GM12864 (cell line): Measurements from ENCODE around the gene MYO1G.

Experiments
- DNase-seq: peaks from one replicate; pipeline ENCODE4 v3.0.0-alpha.2; 2011; ENCODE audit warnings: low read depth
- H3K4me3 ChIP-seq: 2 replicates; pipeline ENCODE4 v1.5.1; 2011; ENCODE audit warnings: mild to moderate bottlenecking, low read depth, low read length, control low read depth
- TF ChIP-seq, protein P1 (sequence below): IDR thresholded peaks from 2 replicates; pipeline ENCODE4 v1.5.1; 2011; ENCODE audit warnings: low read depth, mild to moderate bottlenecking, moderate library complexity, low read length, control low read depth, inconsistent platforms; ENCODE audit errors: missing control alignments

MYO1G gene

DNA sequence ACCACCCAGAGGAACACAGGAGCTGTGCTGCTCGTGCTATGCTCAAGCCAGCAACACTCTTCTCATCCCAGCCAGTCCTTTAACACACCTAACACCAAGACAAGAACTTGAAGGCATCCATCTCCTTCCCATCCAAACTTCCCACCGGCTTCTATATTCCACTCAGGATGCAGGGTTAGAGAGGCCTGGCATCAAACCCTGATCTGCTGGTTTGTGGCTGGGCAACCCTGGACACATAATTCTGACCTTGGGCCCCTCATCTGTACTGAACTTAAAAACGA, 5.6 kb upstream of the MYO1G start:
- no peak for DNase-seq
- TF ChIP-seq, protein P1, sequence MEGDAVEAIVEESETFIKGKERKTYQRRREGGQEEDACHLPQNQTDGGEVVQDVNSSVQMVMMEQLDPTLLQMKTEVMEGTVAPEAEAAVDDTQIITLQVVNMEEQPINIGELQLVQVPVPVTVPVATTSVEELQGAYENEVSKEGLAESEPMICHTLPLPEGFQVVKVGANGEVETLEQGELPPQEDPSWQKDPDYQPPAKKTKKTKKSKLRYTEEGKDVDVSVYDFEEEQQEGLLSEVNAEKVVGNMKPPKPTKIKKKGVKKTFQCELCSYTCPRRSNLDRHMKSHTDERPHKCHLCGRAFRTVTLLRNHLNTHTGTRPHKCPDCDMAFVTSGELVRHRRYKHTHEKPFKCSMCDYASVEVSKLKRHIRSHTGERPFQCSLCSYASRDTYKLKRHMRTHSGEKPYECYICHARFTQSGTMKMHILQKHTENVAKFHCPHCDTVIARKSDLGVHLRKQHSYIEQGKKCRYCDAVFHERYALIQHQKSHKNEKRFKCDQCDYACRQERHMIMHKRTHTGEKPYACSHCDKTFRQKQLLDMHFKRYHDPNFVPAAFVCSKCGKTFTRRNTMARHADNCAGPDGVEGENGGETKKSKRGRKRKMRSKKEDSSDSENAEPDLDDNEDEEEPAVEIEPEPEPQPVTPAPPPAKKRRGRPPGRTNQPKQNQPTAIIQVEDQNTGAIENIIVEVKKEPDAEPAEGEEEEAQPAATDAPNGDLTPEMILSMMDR = no peak
- H3K4me3 ChIP-seq = peak overlapping the region; percentile 99

DNA sequence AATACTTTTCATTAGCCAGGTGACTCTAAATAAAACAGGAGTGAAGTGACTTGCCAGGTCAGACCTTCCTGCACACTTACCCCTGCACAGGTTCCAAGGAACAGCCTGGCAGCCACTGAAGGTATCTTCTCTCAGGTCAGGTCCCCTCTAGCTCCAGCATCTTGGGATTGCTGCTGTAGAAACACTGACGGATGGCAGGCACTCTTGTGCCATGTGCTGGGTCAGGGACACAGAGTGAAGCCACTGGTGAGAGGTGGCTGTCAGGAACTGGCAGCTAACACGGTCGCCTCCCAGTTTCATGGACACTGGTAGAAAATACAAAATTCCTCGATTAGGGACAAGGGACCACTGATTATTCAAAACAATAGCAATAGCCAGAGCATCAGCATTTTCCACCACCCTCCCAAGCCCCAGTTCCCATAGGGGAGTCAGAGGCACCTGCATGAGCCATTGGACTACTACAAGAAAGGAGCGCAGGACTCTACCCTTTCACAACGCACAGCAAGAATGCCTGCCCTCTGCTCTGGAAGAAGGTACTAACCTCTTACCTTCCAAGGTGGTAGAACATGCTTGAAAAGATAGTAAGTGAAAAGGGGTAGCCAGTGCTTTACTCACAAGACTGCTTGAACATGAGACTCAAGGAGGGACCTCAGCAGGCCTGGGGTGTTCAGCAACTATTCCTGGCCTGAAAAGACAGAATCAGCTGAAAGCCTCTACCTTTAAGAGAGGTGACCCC, 5.1 kb upstream of the MYO1G start:
- DNase-seq = no peak
- TF ChIP-seq, protein P1 = no peak
- peak overlapping the region; percentile 99 for H3K4me3 ChIP-seq

DNA sequence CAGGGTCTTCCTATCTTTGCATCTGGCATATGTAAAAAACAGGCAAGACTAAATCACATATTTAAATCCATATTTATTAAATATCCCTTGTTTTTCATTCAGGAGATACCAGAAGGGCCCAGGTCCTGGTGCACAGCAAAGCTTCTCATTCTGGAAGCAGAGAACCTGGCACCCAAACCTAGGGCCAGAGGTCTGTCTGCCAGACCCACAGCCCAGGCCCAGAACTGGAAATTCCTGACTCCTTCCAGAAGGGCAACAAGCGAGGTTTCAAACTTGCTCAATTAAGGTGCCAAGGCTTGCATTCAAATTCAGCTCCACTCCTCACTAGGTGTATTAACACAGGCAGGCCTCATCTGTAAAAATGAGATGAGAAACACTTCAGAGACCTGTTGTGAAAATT, 4.2 kb upstream of the MYO1G start:
- H3K4me3 ChIP-seq = peak overlapping the region; percentile 99; the same call in 1 of the 2 replicates
- DNase-seq = no peak

DNA sequence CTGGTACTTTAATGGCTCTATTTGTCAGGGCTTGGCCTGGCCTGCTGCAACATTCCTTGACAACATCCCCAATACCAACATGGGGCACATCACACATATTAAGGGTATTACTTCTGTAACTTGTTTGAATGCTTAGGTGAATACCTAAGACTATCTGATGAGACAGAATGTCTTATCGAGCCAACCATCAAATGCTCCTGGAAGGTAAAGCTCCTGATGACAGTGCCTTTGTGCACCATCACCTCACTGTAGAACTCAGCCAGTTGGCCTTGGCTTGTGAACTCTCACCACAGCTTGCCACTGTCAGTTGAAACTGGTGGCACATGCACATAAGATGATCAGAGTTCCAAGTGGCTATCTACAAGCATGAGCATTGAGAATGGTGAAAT, 3.7 kb upstream of the MYO1G start:
- peak overlapping the region; percentile 99; the same call in 1 of the 2 replicates for H3K4me3 ChIP-seq
- no peak for DNase-seq
- TF ChIP-seq, protein P1 = no peak

More for the DNA sequence above, 4.2 kb upstream of the MYO1G start:
- TF ChIP-seq, protein P1 = no peak

DNA sequence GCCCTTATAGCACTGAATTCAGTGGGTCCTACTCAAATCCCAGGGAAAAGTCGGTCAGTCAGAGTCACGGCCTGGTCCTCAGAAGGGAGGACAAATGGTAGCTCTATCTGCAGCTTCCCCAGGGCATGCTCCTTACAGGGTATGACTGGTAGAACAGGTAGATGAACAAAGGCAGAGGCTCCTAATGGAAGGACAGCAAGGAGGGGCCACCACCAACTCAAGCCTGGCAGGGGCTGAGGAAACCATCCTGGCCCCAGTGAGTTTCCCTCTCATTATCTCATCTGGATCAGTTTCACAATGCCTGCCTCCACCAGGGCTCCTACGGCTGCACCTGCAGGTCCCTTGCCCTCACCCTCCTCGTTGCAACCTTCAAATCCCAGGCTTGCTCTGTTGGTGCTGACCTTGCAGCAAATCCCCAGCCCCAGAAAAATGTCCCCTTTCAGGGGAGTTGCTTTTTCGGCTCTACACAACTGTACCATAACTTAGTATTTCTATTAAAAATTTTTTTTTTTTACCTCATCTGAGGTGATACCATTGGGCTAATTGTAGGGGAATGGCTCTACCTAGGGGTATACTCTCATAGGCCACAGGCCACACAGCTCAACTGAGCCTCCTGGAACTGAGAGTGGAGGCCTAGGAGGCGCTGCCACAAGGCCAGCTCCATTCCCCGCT, 2.4 kb upstream of the MYO1G start:
- no peak for DNase-seq
- H3K4me3 ChIP-seq = peak overlapping the region; percentile 29
- TF ChIP-seq, protein P1 = no peak

DNA sequence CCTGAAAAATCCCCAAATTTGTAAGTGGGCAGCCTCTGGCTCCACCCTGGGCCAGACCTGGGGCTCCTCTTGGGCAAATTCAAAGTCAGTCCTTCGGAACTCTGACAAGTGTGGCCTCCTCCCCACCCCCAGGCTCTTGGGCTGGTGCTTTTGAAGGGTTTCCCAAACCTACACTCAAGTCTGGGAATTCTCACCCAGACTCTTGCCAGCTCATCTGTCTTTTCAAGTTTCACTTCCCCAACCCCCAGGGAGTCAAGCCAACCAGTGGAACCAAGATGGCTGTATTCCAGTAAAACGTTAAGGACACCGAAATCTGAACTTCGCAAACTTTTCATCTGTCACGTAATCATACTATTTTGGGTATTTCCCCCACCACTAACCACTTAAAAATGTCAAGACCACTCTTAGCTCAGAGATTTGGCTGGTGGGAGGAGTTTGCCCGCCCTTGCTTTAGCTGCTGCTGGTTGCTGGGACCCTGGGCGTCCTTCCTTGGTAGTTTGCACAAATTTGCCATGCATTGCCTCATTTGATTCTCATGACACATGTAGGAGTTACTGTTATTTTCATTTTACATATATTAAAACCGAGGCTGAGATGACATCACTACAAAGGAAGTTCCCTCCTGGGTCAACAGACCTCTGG, 1.7 kb upstream of the MYO1G start:
- TF ChIP-seq, protein P1 = no peak
- peak overlapping the region; percentile 25; the same call in 1 of the 2 replicates for H3K4me3 ChIP-seq
- peak; percentile 89 for DNase-seq
